Caco-2 (cell line): Measurements from ENCODE around the gene MAFF. TPM values are rescaled to one million over a fixed set of nuclear protein-coding genes. Genes with fewer than 3 reads are reported as not detected.

ENCODE experiments used
- BruUV-seq: library from RNA; stranded (reverse); fragments of 400-500 nt; replicated peaks from 2 replicates; lab custom pipeline; 2021; lab: Mats Ljungman, UMichigan
- CTCF ChIA-PET: fragments of 300-600 bp; sonication (Branson Sonifier 250); formaldehyde crosslinking; loops from one replicate; lab custom pipeline; 2022; ENCODE audit warnings: antibody characterized with exemption; lab: Charles Lee
- POLR2A ChIA-PET: fragments of 300-600 bp; sonication (Branson Sonifier 250); formaldehyde crosslinking; loops from one replicate; lab custom pipeline; 2022; ENCODE audit warnings: antibody characterized with exemption; lab: Charles Lee
- DNase-seq, 2 experiments: peaks; one replicate each; pipeline versions ENCODE4 v3.0.0 to v3.0.0-alpha.2; 2020 to 2022
- H3K27me3 ChIP-seq: replicated peaks from 2 replicates; pipeline ENCODE4 v1.6.0; 2011; ENCODE audit warnings: low read length; ENCODE audit not compliant: control insufficient read depth, insufficient read depth
- H3K36me3 ChIP-seq: 2 replicates; pipeline ENCODE4 v1.5.1; 2011; ENCODE audit warnings: low read length; ENCODE audit not compliant: control insufficient read depth, insufficient read depth
- H3K4me1 ChIP-seq: fragments of 250-450 bp; sonication (Bioruptor Pico); 2 replicates; pipeline ENCODE4 v1.5.1; 2020; ENCODE audit warnings: mild to moderate bottlenecking
- H3K4me3 ChIP-seq: 2 replicates; pipeline ENCODE4 v1.5.1; 2011; ENCODE audit warnings: low read depth, mild to moderate bottlenecking, control low read depth, low read length
- H3K9me3 ChIP-seq: fragments of 250-450 bp; sonication (Bioruptor Pico); 2 replicates; pipeline ENCODE4 v1.5.1; 2020; ENCODE audit warnings: mild to moderate bottlenecking, moderate library complexity
- H3K27ac Mint-ChIP-seq: one replicate; pipeline ENCODE4 v1.8.0; 2022; ENCODE audit warnings: mixed read lengths; ENCODE audit not compliant: unreplicated experiment
- H3K27me3 Mint-ChIP-seq: one replicate; pipeline ENCODE4 v1.8.0; 2022; ENCODE audit warnings: mixed read lengths; ENCODE audit not compliant: insufficient read depth, unreplicated experiment
- H3K36me3 Mint-ChIP-seq: one replicate; pipeline ENCODE4 v1.8.0; 2022; ENCODE audit warnings: mild to moderate bottlenecking, mixed read lengths; ENCODE audit not compliant: insufficient read depth, unreplicated experiment
- H3K4me1 Mint-ChIP-seq: one replicate; pipeline ENCODE4 v1.8.0; 2022; ENCODE audit warnings: low read depth, mixed read lengths; ENCODE audit not compliant: unreplicated experiment
- H3K4me3 Mint-ChIP-seq: one replicate; pipeline ENCODE4 v1.8.0; 2022; ENCODE audit warnings: mild to moderate bottlenecking, moderate library complexity, mixed read lengths; ENCODE audit not compliant: unreplicated experiment
- H3K9me3 Mint-ChIP-seq: one replicate; pipeline ENCODE4 v1.8.0; 2022; ENCODE audit warnings: mixed read lengths; ENCODE audit not compliant: unreplicated experiment
- CTCF ChIP-seq, 2 experiments: fragments of 200-600 bp in 1 of 2; IDR thresholded peaks; 1 replicate in 1 of 2; 2 replicates in 1 of 2; pipeline versions ENCODE4 v1.5.1 to v1.8.0; 2011 to 2022; ENCODE audit warnings: antibody characterized with exemption in 1 of 2, control low read depth in 1 of 2, inconsistent platforms in 1 of 2, low read depth in 1 of 2, low read length in 1 of 2, mild to moderate bottlenecking in 1 of 2, moderate library complexity in 1 of 2; ENCODE audit not compliant: insufficient read depth in 1 of 2, severe bottlenecking in 1 of 2, unreplicated experiment in 1 of 2
- intact Hi-C: fragments of 100-400 bp; cut with micrococcal nuclease; formaldehyde crosslinking; loops from one replicate; pipeline ENCODE4 v1.10.0; 2022; ENCODE audit not compliant: unreplicated experiment
- total RNA-seq: library from RNA; stranded (reverse); gene quantifications from 2 replicates; pipeline ENCODE4 v1.2.3, GENCODE V29; 2022

The MAFF gene
- total RNA-seq, 1 experiment from 2014 or later: 6.8 TPM

GRCh38 chr22:38203855-38204514 is 2.2 kb downstream of the MAFF start:
- DNase-seq: no peak
- H3K36me3 ChIP-seq: no peaks in the 10 kb centered on the region
- Mint-ChIP-seq H3K9me3 (no peaks in the 10 kb centered on the region), H3K4me3 (peak overlapping the region; percentile 78), H3K36me3 (peaks cover 29% of the 10 kb centered on the region), H3K27me3 (no peaks in the 10 kb centered on the region), H3K4me1 (peaks cover 13% of the 10 kb centered on the region), H3K27ac (no peak overlapping the region)
- peaks cover 9% of the 10 kb centered on the region; the same call in 1 of the 2 replicates for H3K4me1 ChIP-seq
- CTCF ChIA-PET: no interaction called here
- POLR2A ChIA-PET: no interaction called here
- peak overlapping the region; percentile 99; the same call in 1 of the 2 replicates for H3K4me3 ChIP-seq
- no peaks in the 10 kb centered on the region for H3K27me3 ChIP-seq
- TF ChIP-seq CTCF (IDR thresholded peaks at IDR 0.05; ENCODE audit: insufficient read depth in 1 of 2, low read depth in 1 of 2, low read length in 1 of 2, severe bottlenecking in 1 of 2, unreplicated experiment in 1 of 2): no peak
- no peaks in the 10 kb centered on the region for H3K9me3 ChIP-seq
- BruUV-seq: TSS peak; percentile 20
- intact Hi-C loops: loop anchor here (2.0 to 5.0 kb wide), 2 partner anchors 23 to 368 kb away; partner anchors contain the start of genes DMC1 and PLA2G6

GRCh38 chr22:38204784-38205183 is 3.0 kb downstream of the MAFF start:
- Mint-ChIP-seq H3K36me3 (peaks cover 29% of the 10 kb centered on the region), H3K4me1 (peaks cover 13% of the 10 kb centered on the region), H3K9me3 (no peaks in the 10 kb centered on the region), H3K27me3 (no peaks in the 10 kb centered on the region), H3K27ac (no peak overlapping the region), H3K4me3 (no peak overlapping the region)
- intact Hi-C loops: loop anchor here (5.0 kb wide), 1 partner anchor 368 kb away; the partner anchor contains the start of gene DMC1
- H3K9me3 ChIP-seq: no peaks in the 10 kb centered on the region
- POLR2A ChIA-PET: no interaction called here
- BruUV-seq: no TSS peak
- TF ChIP-seq CTCF (IDR thresholded peaks at IDR 0.05; ENCODE audit: insufficient read depth in 1 of 2, low read depth in 1 of 2, low read length in 1 of 2, severe bottlenecking in 1 of 2, unreplicated experiment in 1 of 2): no peak
- no peaks in the 10 kb centered on the region for H3K27me3 ChIP-seq
- H3K36me3 ChIP-seq: no peaks in the 10 kb centered on the region
- DNase-seq: no peak
- H3K4me3 ChIP-seq: no peak overlapping the region
- peaks cover 9% of the 10 kb centered on the region; the same call in 1 of the 2 replicates for H3K4me1 ChIP-seq
- CTCF ChIA-PET: no interaction called here

GRCh38 chr22:38205261-38206128 is 3.7 kb downstream of the MAFF start:
- Histone ChIP-seq H3K4me1 (peaks cover 9% of the 10 kb centered on the region; the same call in 1 of the 2 replicates), H3K36me3 (no peaks in the 10 kb centered on the region), H3K27me3 (no peaks in the 10 kb centered on the region), H3K4me3 (no peak overlapping the region), H3K9me3 (no peaks in the 10 kb centered on the region)
- POLR2A ChIA-PET: no interaction called here
- Mint-ChIP-seq H3K9me3 (no peaks in the 10 kb centered on the region), H3K27ac (no peak overlapping the region), H3K4me3 (no peak overlapping the region), H3K27me3 (no peaks in the 10 kb centered on the region), H3K36me3 (peaks cover 29% of the 10 kb centered on the region), H3K4me1 (peaks cover 13% of the 10 kb centered on the region)
- no peak for DNase-seq
- intact Hi-C loops: no loop called here
- TF ChIP-seq CTCF (IDR thresholded peaks at IDR 0.05; ENCODE audit: insufficient read depth in 1 of 2, low read depth in 1 of 2, low read length in 1 of 2, severe bottlenecking in 1 of 2, unreplicated experiment in 1 of 2): no peak
- no TSS peak for BruUV-seq
- CTCF ChIA-PET: no interaction called here
